A673 (cell line): ENCODE results near the gene DPH2. TPM values are rescaled to one million over a fixed set of nuclear protein-coding genes. Genes with fewer than 3 reads are reported as not detected.

Experiments
- BruUV-seq: library from RNA; stranded (reverse); fragments of 400-500 nt; replicated peaks from 2 replicates; lab custom pipeline; 2021; lab: Mats Ljungman, UMichigan
- CTCF ChIA-PET: fragments of 300-600 bp; sonication (Branson Sonifier 250); formaldehyde crosslinking; loops from one replicate; lab custom pipeline; 2022; ENCODE audit warnings: antibody characterized with exemption; lab: Charles Lee
- POLR2A ChIA-PET: fragments of 300-600 bp; sonication (Branson Sonifier 250); formaldehyde crosslinking; loops from one replicate; lab custom pipeline; 2022; ENCODE audit warnings: antibody characterized with exemption; ENCODE audit not compliant: low non-redundant PET; lab: Charles Lee
- DNase-seq: peaks from one replicate; pipeline ENCODE4 v3.0.0-alpha.2; 2015; ENCODE audit warnings: low spot score
- H3K27ac ChIP-seq: fragments of 200-600 bp; sonication (generic); 2 replicates; pipeline ENCODE4 v1.5.1; 2016; ENCODE audit warnings: mixed run types, low read depth, mild to moderate bottlenecking, mixed read lengths, antibody characterized with exemption, low read length; ENCODE audit not compliant: poor library complexity, severe bottlenecking
- H3K27me3 ChIP-seq: fragments of 200-600 bp; sonication (generic); replicated peaks from 2 replicates; pipeline ENCODE4 v1.6.1; 2017; ENCODE audit warnings: mixed run types, low read depth, mild to moderate bottlenecking, mixed read lengths, antibody characterized with exemption, low read length; ENCODE audit not compliant: insufficient read depth, poor library complexity
- H3K36me3 ChIP-seq: fragments of 200-600 bp; sonication (generic); 2 replicates; pipeline ENCODE4 v1.6.1; 2016; ENCODE audit warnings: mixed run types, mild to moderate bottlenecking, mixed read lengths, antibody characterized with exemption, low read length; ENCODE audit not compliant: insufficient read depth, poor library complexity, severe bottlenecking
- H3K4me1 ChIP-seq: fragments of 200-600 bp; sonication (generic); 2 replicates; pipeline ENCODE4 v1.6.1; 2017; ENCODE audit warnings: mixed run types, mild to moderate bottlenecking, mixed read lengths, antibody characterized with exemption, low read length; ENCODE audit not compliant: insufficient read depth, poor library complexity, severe bottlenecking
- H3K4me3 ChIP-seq: fragments of 200-600 bp; sonication (generic); 2 replicates; pipeline ENCODE4 v1.5.1; 2016; ENCODE audit warnings: low read depth, mixed run types, mild to moderate bottlenecking, mixed read lengths, low read length; ENCODE audit not compliant: poor library complexity, severe bottlenecking
- H3K9me3 ChIP-seq: fragments of 200-600 bp; sonication (generic); 2 replicates; pipeline ENCODE4 v1.6.1; 2016; ENCODE audit warnings: mixed run types, low read depth, mild to moderate bottlenecking, mixed read lengths, antibody characterized with exemption, low read length; ENCODE audit not compliant: poor library complexity, severe bottlenecking
- EZH2 ChIP-seq: fragments of 200-600 bp; sonication (generic); IDR thresholded peaks from 2 replicates; pipeline ENCODE4 v1.6.1; 2017; ENCODE audit warnings: borderline replicate concordance, low read depth, mild to moderate bottlenecking, mixed read lengths, antibody characterized with exemption, low read length; ENCODE audit not compliant: poor library complexity, severe bottlenecking
- intact Hi-C: fragments of 100-400 bp; cut with micrococcal nuclease; formaldehyde crosslinking; loops from one replicate; pipeline ENCODE4 v1.10.0; 2022; ENCODE audit not compliant: unreplicated experiment
- total RNA-seq: library from RNA; stranded (reverse); gene quantifications from 2 replicates; pipeline ENCODE4 v1.2.3, GENCODE V29; 2021
- TF ChIP-seq, protein P1 (sequence below): fragments of 300-800, 200-600 bp; sonication (generic); conservative IDR thresholded peaks from 2 replicates; pipeline ENCODE4 v1.5.1; 2017; ENCODE audit warnings: low read depth, mild to moderate bottlenecking, antibody characterized with exemption, low read length, moderate library complexity, mixed read lengths

The DPH2 gene
- total RNA-seq, 1 experiment from 2014 or later: 52.8 TPM

DNA sequence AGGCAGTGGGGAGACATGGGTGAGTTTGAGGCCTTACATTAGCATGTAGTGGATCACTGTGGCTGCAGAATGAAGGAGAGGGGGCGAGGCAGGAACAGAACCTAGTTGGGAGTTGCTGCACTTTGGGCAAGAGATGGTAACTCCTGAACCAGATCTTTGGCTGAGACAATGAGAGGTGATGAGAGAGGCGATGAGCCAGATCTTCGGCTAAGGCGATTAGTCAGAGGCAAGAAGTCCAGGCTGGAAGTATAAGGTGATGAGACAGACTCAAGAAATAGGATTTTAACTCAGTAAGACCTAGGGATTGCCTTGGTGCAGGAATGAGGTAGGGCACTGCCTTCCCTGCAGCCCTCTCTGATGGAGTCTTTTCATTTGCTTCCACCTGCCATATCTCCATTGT lies 45.3 kb upstream of the DPH2 start:
- POLR2A ChIA-PET: interaction anchor here (0.6 kb wide), 1 partner anchor 56 kb away, joined by 3 read pairs; no protein-coding TSS in a partner anchor
- no peak for DNase-seq
- no peak overlapping the region for H3K27ac ChIP-seq
- no peak overlapping the region for H3K4me3 ChIP-seq
- H3K4me1 ChIP-seq: no peaks in the 10 kb centered on the region
- intact Hi-C loops: no loop called here
- no peaks in the 10 kb centered on the region for H3K36me3 ChIP-seq
- TF ChIP-seq, protein P1, sequence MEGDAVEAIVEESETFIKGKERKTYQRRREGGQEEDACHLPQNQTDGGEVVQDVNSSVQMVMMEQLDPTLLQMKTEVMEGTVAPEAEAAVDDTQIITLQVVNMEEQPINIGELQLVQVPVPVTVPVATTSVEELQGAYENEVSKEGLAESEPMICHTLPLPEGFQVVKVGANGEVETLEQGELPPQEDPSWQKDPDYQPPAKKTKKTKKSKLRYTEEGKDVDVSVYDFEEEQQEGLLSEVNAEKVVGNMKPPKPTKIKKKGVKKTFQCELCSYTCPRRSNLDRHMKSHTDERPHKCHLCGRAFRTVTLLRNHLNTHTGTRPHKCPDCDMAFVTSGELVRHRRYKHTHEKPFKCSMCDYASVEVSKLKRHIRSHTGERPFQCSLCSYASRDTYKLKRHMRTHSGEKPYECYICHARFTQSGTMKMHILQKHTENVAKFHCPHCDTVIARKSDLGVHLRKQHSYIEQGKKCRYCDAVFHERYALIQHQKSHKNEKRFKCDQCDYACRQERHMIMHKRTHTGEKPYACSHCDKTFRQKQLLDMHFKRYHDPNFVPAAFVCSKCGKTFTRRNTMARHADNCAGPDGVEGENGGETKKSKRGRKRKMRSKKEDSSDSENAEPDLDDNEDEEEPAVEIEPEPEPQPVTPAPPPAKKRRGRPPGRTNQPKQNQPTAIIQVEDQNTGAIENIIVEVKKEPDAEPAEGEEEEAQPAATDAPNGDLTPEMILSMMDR: no peak
- no peak for TF ChIP-seq EZH2
- no TSS peak for BruUV-seq
- H3K9me3 ChIP-seq: no peaks in the 10 kb centered on the region
- CTCF ChIA-PET: no interaction called here
- no peaks in the 10 kb centered on the region for H3K27me3 ChIP-seq

DNA sequence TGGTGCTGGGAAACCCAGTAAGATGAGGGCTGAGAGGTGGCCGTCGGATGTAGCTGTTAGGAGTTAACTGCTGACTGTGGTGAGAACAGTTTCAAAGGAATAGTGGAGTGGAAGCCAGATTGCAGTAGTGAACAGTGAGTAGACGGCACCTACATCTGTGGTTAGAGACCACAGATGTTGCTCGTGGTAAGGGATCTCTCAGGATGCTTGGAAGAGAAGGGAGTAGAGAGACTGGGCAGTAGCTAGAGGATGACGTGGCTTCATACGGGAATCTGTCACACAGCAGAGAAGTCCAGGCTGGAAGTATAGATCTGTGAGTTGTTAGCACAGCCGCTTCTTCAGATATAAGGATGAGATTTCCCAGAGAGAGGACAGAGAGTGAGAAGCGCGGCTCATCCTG lies 44.0 kb upstream of the DPH2 start:
- no peak for TF ChIP-seq EZH2
- TF ChIP-seq, protein P1: no peak
- Histone ChIP-seq H3K4me3 (no peak overlapping the region), H3K27me3 (no peaks in the 10 kb centered on the region), H3K36me3 (peaks cover 3% of the 10 kb centered on the region), H3K9me3 (no peaks in the 10 kb centered on the region), H3K27ac (no peak overlapping the region), H3K4me1 (no peaks in the 10 kb centered on the region)
- no peak for DNase-seq
- BruUV-seq: no TSS peak
- ChIA-PET CTCF (no interaction called here), POLR2A (no interaction called here)
- intact Hi-C loops: no loop called here

DNA sequence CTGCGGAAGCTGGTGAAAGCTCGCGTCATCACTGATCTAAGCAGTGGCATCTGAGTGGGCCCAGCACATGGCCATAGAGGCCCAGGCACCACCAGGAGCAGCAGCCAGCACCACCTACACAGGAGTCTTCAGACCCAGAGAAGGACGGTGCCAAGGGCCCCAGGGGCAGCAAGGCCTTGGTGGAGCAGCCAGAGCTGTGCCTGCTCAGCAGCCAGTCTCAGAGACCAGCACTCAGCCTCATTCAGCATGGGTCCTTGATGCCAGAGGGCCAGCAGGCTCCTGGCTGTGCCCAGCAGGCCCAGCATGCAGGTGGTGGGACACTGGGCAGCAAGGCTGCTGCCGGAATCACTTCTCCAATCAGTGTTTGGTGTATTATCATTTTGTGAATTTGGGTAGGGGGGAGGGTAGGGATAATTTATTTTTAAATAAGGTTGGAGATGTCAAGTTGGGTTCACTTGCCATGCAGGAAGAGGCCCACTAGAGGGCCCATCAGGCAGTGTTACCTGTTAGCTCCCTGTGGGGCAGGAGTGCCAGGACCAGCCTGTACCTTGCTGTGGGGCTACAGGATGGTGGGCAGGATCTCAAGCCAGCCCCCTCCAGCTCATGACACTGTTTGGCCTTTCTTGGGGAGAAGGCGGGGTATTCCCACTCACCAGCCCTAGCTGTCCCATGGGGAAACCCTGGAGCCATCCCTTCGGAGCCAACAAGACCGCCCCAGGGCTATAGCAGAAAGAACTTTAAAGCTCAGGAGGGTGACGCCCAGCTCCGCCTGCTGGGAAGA lies 39.5 kb upstream of the DPH2 start:
- peaks cover 3% of the 10 kb centered on the region for H3K36me3 ChIP-seq
- peak; percentile 48 for DNase-seq
- TF ChIP-seq, protein P1: peak; percentile 59
- no peak for TF ChIP-seq EZH2
- no peaks in the 10 kb centered on the region for H3K27me3 ChIP-seq
- ChIA-PET POLR2A (no interaction called here), CTCF (interaction anchor here (1.0 to 1.6 kb wide), 3 partner anchors 16 to 167 kb away, joined by 3 to 11 read pairs (median 4); no protein-coding TSS in a partner anchor)
- BruUV-seq: no TSS peak
- peaks cover 20% of the 10 kb centered on the region for H3K4me1 ChIP-seq
- no peak overlapping the region for H3K4me3 ChIP-seq
- H3K9me3 ChIP-seq: no peaks in the 10 kb centered on the region
- peak overlapping the region; percentile 13 for H3K27ac ChIP-seq
- intact Hi-C loops: no loop called here
